ENCODE results near the gene KLF9. TPM values are rescaled to one million over a fixed set of nuclear protein-coding genes. Genes with fewer than 3 reads are reported as not detected.
A peak's percentile ranks its signal among the peaks of the same experiment; 100 is the strongest.
"Not testable (repeated sequence)": the region's sequence is repeated elsewhere in the genome, so short reads cannot be mapped to it uniquely, and the experiment has no call there.

Gene KLF9
- total and polyA plus RNA-seq, 5 experiments from 2014 or later, result 2.6 to 29.6 (median 4.0) TPM

DNA sequence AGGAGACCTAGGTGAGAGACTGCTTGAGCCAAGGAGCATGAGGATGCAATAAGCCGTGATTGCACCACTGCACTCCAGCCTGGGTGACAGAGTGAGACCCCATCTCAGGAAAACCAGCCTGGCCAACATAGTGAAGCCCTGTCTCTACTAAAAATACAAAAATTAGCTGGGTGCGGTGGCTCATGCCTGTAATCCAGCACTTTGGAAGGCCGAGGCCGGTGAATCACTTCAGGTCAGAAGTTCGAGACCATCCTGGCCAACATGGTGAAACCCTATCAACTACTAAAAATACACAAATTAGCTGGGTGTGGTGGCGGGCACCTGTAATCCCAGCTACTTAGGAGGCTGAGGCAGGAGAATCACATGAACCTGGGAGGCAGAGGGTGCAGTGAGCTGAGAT lies 13.2 kb downstream of the KLF9 start:
- H3K9me3 Mint-ChIP-seq, DNase-seq, H3K36me3 Mint-ChIP-seq, ATAC-seq, H3K27me3 Mint-ChIP-seq, H3K4me3 Mint-ChIP-seq: not testable (repeated sequence)
- peak overlapping the region in 4 of 10 donors; percentile 12 to 53 (median 18) for H3K27ac Mint-ChIP-seq
- H3K4me1 Mint-ChIP-seq, result peaks cover 45 to 88% (median 80%) of the 10 kb centered on the region in 4 donors
- POLR2A ChIA-PET, result interaction anchor here (0.7 to 6.0 kb wide), 5 partner anchors 9 to 164 kb away, joined by 3 to 60 read pairs (median 29); no protein-coding TSS in a partner anchor

DNA sequence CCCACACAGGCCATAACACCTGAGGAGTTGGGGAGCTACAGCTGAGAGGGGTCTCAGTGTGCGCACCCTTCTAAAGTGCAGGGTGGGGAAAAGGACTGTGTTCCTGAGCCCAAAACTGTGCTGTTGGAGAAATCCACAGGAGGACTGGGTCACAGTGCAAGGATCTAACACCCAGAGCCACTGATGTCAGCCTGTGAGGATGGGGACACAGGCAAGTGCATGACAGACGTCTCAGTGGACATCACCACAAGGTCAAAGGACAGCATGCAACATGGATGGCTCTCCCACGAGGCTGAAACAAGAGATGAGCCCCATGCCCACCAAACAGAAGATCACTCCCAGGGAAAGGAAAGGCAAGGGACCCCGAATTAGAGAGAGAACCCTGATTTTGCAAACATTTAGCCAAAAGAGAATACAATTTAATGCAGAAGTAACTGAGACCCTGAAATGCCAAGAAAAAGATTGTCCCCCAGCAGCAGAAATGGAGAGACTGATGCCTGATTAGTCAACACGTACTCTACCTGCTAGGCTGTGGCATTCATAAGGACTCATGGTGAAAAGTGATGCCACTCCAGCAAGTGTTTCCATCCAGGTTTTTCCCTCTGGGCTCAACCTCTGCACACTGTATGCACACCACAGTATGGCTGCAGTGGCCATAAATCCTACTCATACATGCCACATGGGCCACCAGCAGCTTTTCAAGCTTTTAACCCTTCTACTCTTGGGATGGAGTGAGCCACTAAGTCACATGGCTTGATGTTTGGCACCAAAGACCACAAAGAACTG lies 14.2 kb downstream of the KLF9 start:
- peaks cover 42 to 84% (median 72%) of the 10 kb centered on the region in 4 donors for H3K4me1 Mint-ChIP-seq
- POLR2A ChIA-PET, result interaction anchor here (0.6 to 6.0 kb wide), 7 partner anchors 10 to 199 kb away, joined by 3 to 60 read pairs (median 12); partner anchors contain the start of gene KLF9
- H3K27ac Mint-ChIP-seq, result peak overlapping the region; percentile 8 to 89 (median 76)
- H3K4me3 Mint-ChIP-seq, result peak overlapping the region in 6 of 10 donors; percentile 6 to 70 (median 38)
- DNase-seq, result no peak
- no peaks in the 10 kb centered on the region for H3K36me3 Mint-ChIP-seq
- no peaks in the 10 kb centered on the region for H3K27me3 Mint-ChIP-seq
- no peak for ATAC-seq
- H3K9me3 Mint-ChIP-seq, result no peaks in the 10 kb centered on the region

DNA sequence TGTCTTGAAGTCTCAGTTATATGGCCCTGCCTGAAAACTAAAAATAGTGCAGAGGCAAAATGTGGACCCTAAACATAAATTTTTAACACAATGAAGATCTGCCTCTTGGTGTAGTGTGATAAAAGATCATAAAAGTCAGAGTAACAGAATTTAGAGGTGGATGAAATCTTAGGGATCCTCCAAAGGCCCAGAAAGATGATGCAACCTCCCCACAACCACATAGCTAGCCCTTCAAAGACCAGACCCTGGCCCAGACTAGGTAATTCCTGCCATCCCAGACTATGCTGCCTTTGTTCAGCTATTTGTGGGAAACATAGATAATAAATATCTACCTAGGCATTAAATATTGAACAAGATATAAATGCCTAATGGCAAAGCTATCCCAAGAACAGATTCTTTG lies 15.3 kb downstream of the KLF9 start:
- POLR2A ChIA-PET, result interaction anchor here (0.7 to 6.0 kb wide), 6 partner anchors 11 to 200 kb away, joined by 3 to 60 read pairs (median 20); partner anchors contain the start of gene KLF9
- ATAC-seq (no peak), DNase-seq (no peak)
- H3K36me3 Mint-ChIP-seq, result no peaks in the 10 kb centered on the region
- peak overlapping the region; percentile 8 to 93 (median 86) for H3K27ac Mint-ChIP-seq
- H3K4me3 Mint-ChIP-seq, result peak overlapping the region in 9 of 10 donors; percentile 1 to 81 (median 58)
- no peaks in the 10 kb centered on the region for H3K9me3 Mint-ChIP-seq
- peaks cover 37 to 86% (median 73%) of the 10 kb centered on the region in 4 donors for H3K4me1 Mint-ChIP-seq
- no peaks in the 10 kb centered on the region for H3K27me3 Mint-ChIP-seq

DNA sequence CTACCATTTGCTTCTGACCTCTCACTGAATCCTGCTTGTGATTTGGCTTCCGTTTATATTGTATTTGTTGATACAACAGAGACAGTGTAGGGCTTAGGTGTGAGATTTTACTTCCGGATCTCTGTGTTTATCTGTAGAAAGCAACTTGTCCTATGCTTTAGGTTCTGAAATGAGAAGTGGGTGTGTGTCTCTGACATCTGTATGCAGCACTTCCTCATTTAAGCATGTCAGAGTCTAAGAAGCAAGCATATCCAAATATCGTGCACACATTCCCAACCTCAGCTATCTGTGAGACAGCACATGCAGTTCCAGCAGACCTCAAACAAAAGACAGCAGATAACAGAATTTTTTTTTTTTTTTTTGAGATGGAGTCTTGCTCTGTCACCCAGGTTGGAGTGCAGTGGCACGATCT lies 16.3 kb downstream of the KLF9 start:
- Mint-ChIP-seq H3K27me3 (no peaks in the 10 kb centered on the region), H3K36me3 (no peaks in the 10 kb centered on the region), H3K27ac (peak overlapping the region; percentile 8 to 93 (median 86)), H3K4me1 (peaks cover 35 to 85% (median 73%) of the 10 kb centered on the region in 4 donors), H3K9me3 (no peaks in the 10 kb centered on the region), H3K4me3 (peak overlapping the region; percentile 26 to 81 (median 70))
- POLR2A ChIA-PET, result interaction anchor here (0.7 to 6.0 kb wide), 6 partner anchors 10 to 126 kb away, joined by 4 to 60 read pairs (median 20); partner anchors contain the start of gene KLF9
- DNase-seq, result peak in 3 of 10 donors; percentile 56 to 58 (median 58)
- peak; percentile 87 to 95 for ATAC-seq

- no peak for ATAC-seq
- Mint-ChIP-seq H3K27ac (peak overlapping the region in 6 of 10 donors; percentile 65 to 93 (median 82)), H3K27me3 (no peaks in the 10 kb centered on the region), H3K4me3 (peak overlapping the region in 1 of 10 donors; percentile 36), H3K36me3 (no peaks in the 10 kb centered on the region), H3K4me1 (peaks cover 50 to 93% (median 86%) of the 10 kb centered on the region in 4 donors), H3K9me3 (no peaks in the 10 kb centered on the region)
- DNase-seq, result no peak
- POLR2A ChIA-PET, result interaction anchor here (1.0 to 1.2 kb wide), 2 partner anchors 15 to 23 kb away, joined by 3 to 5 read pairs; no protein-coding TSS in a partner anchor
Measured at GRCh38 chr9:70395652-70396051, 18.8 kb downstream of the KLF9 start.

DNA sequence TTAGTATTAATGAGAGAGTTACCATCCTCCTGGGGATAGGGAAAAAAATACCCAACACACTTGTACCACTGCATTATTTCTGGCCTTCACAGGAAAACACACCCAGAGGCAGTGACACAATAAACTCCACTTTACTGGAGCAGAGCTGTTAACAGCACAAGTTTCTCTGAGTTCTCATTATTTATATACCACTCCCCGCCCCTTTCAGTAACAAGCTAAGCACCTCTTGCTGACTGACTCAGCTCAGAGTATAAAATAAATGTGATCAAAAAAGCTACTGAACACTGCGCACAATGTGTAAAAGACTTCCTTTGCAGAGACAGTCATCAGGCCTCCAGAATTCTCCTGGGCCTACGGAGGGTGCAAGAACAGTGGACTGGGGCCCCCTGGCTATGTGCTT lies 21.6 kb downstream of the KLF9 start:
- peaks cover 45 to 92% (median 86%) of the 10 kb centered on the region in 4 donors for H3K4me1 Mint-ChIP-seq

GRCh38 chr9:70392189-70392588 lies 22.3 kb downstream of the KLF9 start:
- POLR2A ChIA-PET, result interaction anchor here (1.8 to 4.3 kb wide), 4 partner anchors 20 to 30 kb away, joined by 12 to 51 read pairs (median 21); partner anchors contain the start of gene KLF9
- Mint-ChIP-seq H3K4me1 (peaks cover 46 to 90% (median 85%) of the 10 kb centered on the region in 4 donors), H3K36me3 (peaks cover 0 to 15% (median 6%) of the 10 kb centered on the region in 3 donors), H3K27me3 (no peaks in the 10 kb centered on the region), H3K9me3 (no peaks in the 10 kb centered on the region), H3K4me3 (peak overlapping the region in 7 of 10 donors; percentile 15 to 79 (median 51)), H3K27ac (peak overlapping the region in 8 of 10 donors; percentile 32 to 79 (median 60))
- ATAC-seq (peak; percentile 49 to 66), DNase-seq (no peak)

More for the DNA sequence above, 21.6 kb downstream of the KLF9 start:
- Mint-ChIP-seq H3K27me3 (no peaks in the 10 kb centered on the region), H3K4me3 (peak overlapping the region in 8 of 10 donors; percentile 33 to 67 (median 51)), H3K27ac (peak overlapping the region in 9 of 10 donors; percentile 23 to 79 (median 70)), H3K9me3 (no peaks in the 10 kb centered on the region), H3K36me3 (peaks cover 0 to 9% (median 1%) of the 10 kb centered on the region in 3 donors)
- no peak for ATAC-seq
- no peak for DNase-seq
- POLR2A ChIA-PET, result interaction anchor here (1.0 to 2.3 kb wide), 4 partner anchors 15 to 87 kb away, joined by 3 to 23 read pairs (median 6); no protein-coding TSS in a partner anchor

GRCh38 chr9:70390933-70391341 lies 23.5 kb downstream of the KLF9 start:
- peak in 2 of 10 donors; percentile 39 to 43 for DNase-seq
- H3K4me3 Mint-ChIP-seq, result peak overlapping the region; percentile 30 to 79 (median 64)
- peak overlapping the region; percentile 6 to 81 (median 66) for H3K27ac Mint-ChIP-seq
- no peaks in the 10 kb centered on the region for H3K9me3 Mint-ChIP-seq
- POLR2A ChIA-PET, result interaction anchor here (0.9 to 4.3 kb wide), 6 partner anchors 13 to 94 kb away, joined by 3 to 51 read pairs (median 8); partner anchors contain the start of gene KLF9
- peaks cover 45 to 92% (median 90%) of the 10 kb centered on the region in 4 donors for H3K4me1 Mint-ChIP-seq
- H3K36me3 Mint-ChIP-seq, result peaks cover 0 to 28% (median 15%) of the 10 kb centered on the region in 3 donors
- no peaks in the 10 kb centered on the region for H3K27me3 Mint-ChIP-seq
- ATAC-seq, result peak; percentile 60 to 62

GRCh38 chr9:70389621-70390266 lies 24.7 kb downstream of the KLF9 start:
- H3K27ac Mint-ChIP-seq, result peak overlapping the region in 6 of 10 donors; percentile 15 to 86 (median 49)
- ATAC-seq (peak; percentile 14 to 19), DNase-seq (no peak)
- POLR2A ChIA-PET, result interaction anchor here (1.0 to 4.3 kb wide), 3 partner anchors 23 to 34 kb away, joined by 3 to 51 read pairs (median 19); partner anchors contain the start of gene KLF9
- H3K4me3 Mint-ChIP-seq, result peak overlapping the region in 9 of 10 donors; percentile 20 to 79 (median 54)
- no peaks in the 10 kb centered on the region for H3K9me3 Mint-ChIP-seq
- peaks cover under 1 to 36% (median 15%) of the 10 kb centered on the region in 3 donors for H3K36me3 Mint-ChIP-seq
- H3K4me1 Mint-ChIP-seq, result peaks cover 45 to 90% (median 89%) of the 10 kb centered on the region in 4 donors
- no peaks in the 10 kb centered on the region for H3K27me3 Mint-ChIP-seq

GRCh38 chr9:70389188-70389587 lies 25.3 kb downstream of the KLF9 start:
- POLR2A ChIA-PET, result interaction anchor here (0.6 to 4.3 kb wide), 2 partner anchors 12 to 23 kb away, joined by 3 to 51 read pairs; partner anchors contain the start of gene KLF9
- H3K27ac Mint-ChIP-seq, result peak overlapping the region in 4 of 10 donors; percentile 43 to 86 (median 64)
- no peaks in the 10 kb centered on the region for H3K27me3 Mint-ChIP-seq
- ATAC-seq (no peak), DNase-seq (no peak)
- H3K36me3 Mint-ChIP-seq, result peaks cover 6 to 42% (median 20%) of the 10 kb centered on the region in 3 donors
- no peaks in the 10 kb centered on the region for H3K9me3 Mint-ChIP-seq
- H3K4me3 Mint-ChIP-seq, result peak overlapping the region in 7 of 10 donors; percentile 20 to 79 (median 54)
- H3K4me1 Mint-ChIP-seq, result peaks cover 47 to 88% (median 85%) of the 10 kb centered on the region in 4 donors

DNA sequence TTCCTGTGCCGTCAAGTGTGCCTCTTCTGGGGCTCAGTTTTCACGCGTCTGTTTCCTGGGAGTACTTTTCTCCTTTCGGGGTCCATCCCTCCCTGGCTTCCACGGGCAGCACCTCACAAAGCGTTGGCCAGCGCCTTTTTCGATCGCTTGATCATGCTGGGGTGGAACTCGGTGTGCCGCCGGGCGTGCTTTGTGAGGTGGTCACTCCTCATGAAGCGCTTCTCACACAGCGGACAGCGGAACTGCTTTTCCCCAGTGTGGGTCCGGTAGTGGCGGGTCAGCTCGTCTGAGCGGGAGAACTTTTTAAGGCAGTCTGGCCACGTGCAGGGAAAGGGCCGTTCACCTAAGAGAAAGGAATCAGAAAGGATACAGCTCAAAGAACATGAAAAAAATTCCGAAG lies 26.8 kb downstream of the KLF9 start:
- peak overlapping the region in 3 of 10 donors; percentile 23 to 58 (median 28) for H3K27ac Mint-ChIP-seq
- H3K4me3 Mint-ChIP-seq, result peak overlapping the region in 4 of 10 donors; percentile 27 to 55 (median 40)
- no peak for ATAC-seq
- DNase-seq, result no peak
- POLR2A ChIA-PET, result no interaction called here
- H3K9me3 Mint-ChIP-seq, result no peaks in the 10 kb centered on the region
- peaks cover 8 to 50% (median 21%) of the 10 kb centered on the region in 3 donors for H3K36me3 Mint-ChIP-seq
- H3K4me1 Mint-ChIP-seq, result peaks cover 50 to 88% (median 76%) of the 10 kb centered on the region in 4 donors
- no peaks in the 10 kb centered on the region for H3K27me3 Mint-ChIP-seq
